Spleen (tissue), 7 donors: ENCODE measurements around the gene PQBP1.

ENCODE experiments used
- CTCF ChIP-seq, 11 experiments: fragments of 200-600 bp in 7 of 11; fragments of 450-650 bp in 4 of 11; sonication (generic) in 4 of 11; IDR thresholded peaks in 8 of 11; conservative IDR thresholded peaks in 3 of 11; 1 replicate in 7 of 11; 2 replicates in 4 of 11; pipeline versions ENCODE4 v1.4.0 to v1.8.0; 2016 to 2021; ENCODE audit warnings: antibody characterized with exemption in 11 of 11, inconsistent platforms in 4 of 11, mild to moderate bottlenecking in 1 of 11
- POLR2A ChIP-seq, 3 donors: fragments of 450-650 bp; IDR thresholded peaks; one replicate each; pipeline ENCODE4 v1.5.1; 2017; ENCODE audit warnings: antibody characterized with exemption in 3 of 3, mild to moderate bottlenecking in 1 of 3
- POLR2AphosphoS5 ChIP-seq, 3 donors: sonication (generic); formaldehyde crosslinking; IDR thresholded peaks; one replicate each; pipeline ENCODE4 v1.5.1; 2017; ENCODE audit warnings: antibody characterized with exemption in 3 of 3
- donor health status: DM: no; HTN: no; CAD: no; lungs with moderate emphysema.
- donor health status: DM: no; HTN: no; CAD: no.
- donor health status: DM: no; HTN: no; CAD: no.

DNA sequence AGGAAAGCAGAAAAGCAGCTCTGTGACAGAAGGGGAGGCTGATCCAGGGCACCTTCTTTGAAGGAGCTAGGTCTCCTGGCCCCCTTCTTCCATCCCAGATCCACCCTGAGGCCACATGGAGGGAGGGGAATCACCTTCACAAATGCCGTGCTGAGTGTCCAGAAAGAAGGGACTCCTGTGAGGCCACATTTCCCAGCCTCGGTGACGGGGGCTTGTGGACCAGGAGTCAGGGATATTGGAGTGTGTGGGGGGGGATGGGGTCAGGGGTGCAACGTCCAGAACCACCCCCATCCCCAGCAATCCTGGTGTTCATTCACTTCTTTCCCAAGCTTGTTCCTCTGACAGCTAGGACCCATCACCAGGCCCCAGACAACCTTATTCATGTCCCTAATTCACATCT lies 4.8 kb upstream of the PQBP1 start:
- TF ChIP-seq POLR2AphosphoS5 (IDR thresholded peaks at IDR 0.05) (no peak), CTCF (IDR thresholded peaks at IDR 0.05 in 8 of 11, conservative IDR thresholded peaks at IDR 0.05 in 3 of 11) (no peak), POLR2A (IDR thresholded peaks at IDR 0.05) (no peak)
